H1 (cell line): Measurements from ENCODE around the gene NBAS. TPM values are rescaled to one million over a fixed set of nuclear protein-coding genes. Genes with fewer than 3 reads are reported as not detected.

Source experiments
- CTCF ChIA-PET: fragments of 300-600 bp; sonication (Branson Sonifier 250); formaldehyde crosslinking; loops from one replicate; lab custom pipeline; 2021; ENCODE audit not compliant: partially characterized antibody; lab: Charles Lee
- POLR2A ChIA-PET: fragments of 300-600 bp; sonication (Branson Sonifier 250); formaldehyde crosslinking; loops from one replicate; lab custom pipeline; 2021; ENCODE audit warnings: inconsistent platforms; ENCODE audit not compliant: partially characterized antibody; lab: Charles Lee
- DNase-seq, 2 experiments: peaks; one replicate each; pipeline versions ENCODE4 v3.0.0 to v3.0.0-alpha.2; 2010 to 2022; ENCODE audit warnings: low spot score in 2 of 2, low read depth in 1 of 2, mixed read lengths in 1 of 2
- FAIRE-seq: peaks from 2 replicates; lab custom pipeline; 2011; peaks lifted over from hg19 to GRCh38; lab: Jason Lieb, UNC
- H2AFZ ChIP-seq: 2 replicates; pipeline ENCODE4 v1.8.1; 2012; ENCODE audit warnings: low read length, inconsistent platforms
- H2AK5ac ChIP-seq: 2 replicates; pipeline ENCODE4 v1.6.1; 2013; ENCODE audit warnings: low read depth, low read length
- H2BK120ac ChIP-seq: replicated peaks from 2 replicates; pipeline ENCODE3; 2013; ENCODE audit warnings: low read depth, low read length, inconsistent platforms
- H2BK12ac ChIP-seq: 2 replicates; pipeline ENCODE4 v1.6.1; 2013; ENCODE audit warnings: low read depth, low read length
- H2BK15ac ChIP-seq: 2 replicates; pipeline ENCODE4 v1.6.1; 2013; ENCODE audit warnings: low read length
- H2BK20ac ChIP-seq: 2 replicates; pipeline ENCODE4 v1.6.1; 2013; ENCODE audit warnings: low read length
- H2BK5ac ChIP-seq: 2 replicates; pipeline ENCODE4 v1.6.1; 2013; ENCODE audit warnings: low read depth, low read length
- H3K14ac ChIP-seq: 2 replicates; pipeline ENCODE4 v1.6.1; 2013; ENCODE audit warnings: inconsistent platforms; ENCODE audit not compliant: insufficient read length
- H3K18ac ChIP-seq: 2 replicates; pipeline ENCODE4 v1.6.1; 2013; ENCODE audit warnings: low read length; ENCODE audit errors: extremely low read depth
- H3K23ac ChIP-seq: 2 replicates; pipeline ENCODE4 v1.6.1; 2013; ENCODE audit warnings: inconsistent platforms; ENCODE audit not compliant: insufficient read length
- H3K23me2 ChIP-seq: 2 replicates; pipeline ENCODE4 v1.6.1; 2013; ENCODE audit warnings: low read depth, low read length
- H3K27ac ChIP-seq: 2 replicates; pipeline ENCODE4 v1.6.1; 2011; ENCODE audit warnings: low read depth, low read length, inconsistent platforms
- H3K27me3 ChIP-seq, 4 experiments: replicated peaks in 1 of 4; 1 replicate in 1 of 4; 2 replicates in 3 of 4; pipeline versions ENCODE4 v1.6.1 to v1.8.1; 2011 to 2013; ENCODE audit warnings: low read length in 3 of 4, mild to moderate bottlenecking in 3 of 4, inconsistent platforms in 2 of 4, mixed read lengths in 2 of 4, moderate library complexity in 1 of 4; ENCODE audit not compliant: control insufficient read depth in 3 of 4, insufficient read depth in 3 of 4; ENCODE audit errors: extremely low read depth in 1 of 4
- H3K36me3 ChIP-seq, 4 experiments: 2 replicates each; pipeline versions ENCODE4 v1.6.1 to v1.8.1; 2011 to 2013; ENCODE audit warnings: mild to moderate bottlenecking in 4 of 4, low read length in 3 of 4, moderate library complexity in 2 of 4, control low read depth in 1 of 4, inconsistent platforms in 1 of 4; ENCODE audit not compliant: insufficient read depth in 4 of 4, control insufficient read depth in 2 of 4
- H3K4ac ChIP-seq: replicated peaks from 2 replicates; pipeline ENCODE3; 2013; ENCODE audit warnings: low read length, low read depth, mixed read lengths, inconsistent platforms; ENCODE audit not compliant: insufficient read length
- H3K4me1 ChIP-seq, 4 experiments: replicated peaks in 1 of 4; 1 replicate in 1 of 4; 2 replicates in 3 of 4; pipeline versions ENCODE4 v1.6.1 to v1.8.1; 2011 to 2013; ENCODE audit warnings: low read length in 3 of 4, inconsistent platforms in 2 of 4, mixed read lengths in 1 of 4; ENCODE audit not compliant: insufficient read depth in 4 of 4, control insufficient read depth in 3 of 4
- H3K4me2 ChIP-seq, 2 experiments: 2 replicates each; pipeline versions ENCODE4 v1.6.1 to v1.8.1; 2011 to 2013; ENCODE audit warnings: low read depth in 2 of 2, low read length in 2 of 2, control low read depth in 1 of 2, inconsistent platforms in 1 of 2, mild to moderate bottlenecking in 1 of 2; ENCODE audit not compliant: insufficient read depth in 1 of 2
- H3K4me3 ChIP-seq, 4 experiments: fragments of 200-600, 300-600 bp in 1 of 4; sonication (generic), shearing (Covaris generic), sonication (Bioruptor Twin) in 1 of 4; 2 replicates each; pipeline versions ENCODE4 v1.5.1 to v1.8.1; 2011 to 2016; ENCODE audit warnings: low read length in 4 of 4, low read depth in 3 of 4, control low read depth in 2 of 4, inconsistent platforms in 2 of 4, mild to moderate bottlenecking in 2 of 4, mixed read lengths in 1 of 4, moderate library complexity in 1 of 4; ENCODE audit not compliant: insufficient read depth in 2 of 4; ENCODE audit errors: extremely low read depth in 1 of 4
- H3K56ac ChIP-seq: replicated peaks from 2 replicates; pipeline ENCODE3; 2013; ENCODE audit warnings: low read depth, mild to moderate bottlenecking, mixed read lengths, low read length, inconsistent platforms; ENCODE audit not compliant: insufficient read length
- H3K79me1 ChIP-seq: 2 replicates; pipeline ENCODE4 v1.6.1; 2013; ENCODE audit warnings: low read depth, low read length, control low read depth
- H3K79me2 ChIP-seq, 2 experiments: 2 replicates each; pipeline versions ENCODE4 v1.6.1 to v1.8.1; 2012 to 2013; ENCODE audit warnings: low read length in 2 of 2, mild to moderate bottlenecking in 2 of 2, inconsistent platforms in 1 of 2; ENCODE audit not compliant: insufficient read depth in 2 of 2, control insufficient read depth in 1 of 2
- H3K9ac ChIP-seq, 4 experiments: replicated peaks in 1 of 4; 1 replicate in 1 of 4; 2 replicates in 3 of 4; pipeline versions ENCODE4 v1.6.1 to v1.8.1; 2011 to 2013; ENCODE audit warnings: low read depth in 3 of 4, low read length in 3 of 4, control low read depth in 2 of 4, mild to moderate bottlenecking in 2 of 4, moderate library complexity in 2 of 4, inconsistent platforms in 1 of 4; ENCODE audit errors: extremely low read depth in 1 of 4
- H3K9me3 ChIP-seq, 2 experiments: 2 replicates each; pipeline versions ENCODE4 v1.6.1 to v1.8.1; 2012 to 2013; ENCODE audit warnings: mild to moderate bottlenecking in 2 of 2, moderate library complexity in 2 of 2, control low read depth in 1 of 2, inconsistent platforms in 1 of 2, low read depth in 1 of 2, low read length in 1 of 2, mixed read lengths in 1 of 2; ENCODE audit not compliant: insufficient read depth in 2 of 2
- H4K20me1 ChIP-seq, 2 experiments: replicated peaks in 1 of 2; 2 replicates each; pipeline versions ENCODE3 to v1.8.1; 2011 to 2013; ENCODE audit warnings: inconsistent platforms in 2 of 2, low read length in 2 of 2, mild to moderate bottlenecking in 1 of 2; ENCODE audit not compliant: insufficient read depth in 2 of 2, control insufficient read depth in 1 of 2
- H4K5ac ChIP-seq: 2 replicates; pipeline ENCODE4 v1.6.1; 2013; ENCODE audit warnings: low read length, low read depth, mixed read lengths, inconsistent platforms; ENCODE audit not compliant: insufficient read length
- H4K8ac ChIP-seq: 2 replicates; pipeline ENCODE4 v1.8.0; 2013; ENCODE audit warnings: mild to moderate bottlenecking, moderate library complexity, low read length, inconsistent platforms; ENCODE audit not compliant: insufficient read depth; ENCODE audit errors: extremely low read depth
- H4K91ac ChIP-seq: replicated peaks from 2 replicates; pipeline ENCODE3; 2013; ENCODE audit warnings: low read length, mixed read lengths, inconsistent platforms; ENCODE audit not compliant: insufficient read length
- ASH2L ChIP-seq: fragments of 200-600, 300-600 bp; sonication (generic); IDR thresholded peaks from one replicate; pipeline ENCODE4 v1.7.1; 2017; ENCODE audit warnings: low read length
- CBX5 ChIP-seq: fragments of 300-800, 300-1000 bp; sonication (generic); IDR thresholded peaks from 2 replicates; pipeline ENCODE4 v1.7.1; 2016; ENCODE audit warnings: antibody characterized with exemption, low read length, low read depth
- CEBPB ChIP-seq: IDR thresholded peaks from 2 replicates; pipeline ENCODE4 v1.6.1; 2012; ENCODE audit warnings: low read depth, low read length
- EGR1 ChIP-seq: IDR thresholded peaks from 2 replicates; pipeline ENCODE4 v1.6.1; 2011; ENCODE audit warnings: low read depth, low read length, borderline replicate concordance
- POU5F1 ChIP-seq: IDR thresholded peaks from 2 replicates; pipeline ENCODE4 v1.6.1; 2011; ENCODE audit warnings: low read depth, mild to moderate bottlenecking, low read length, moderate library complexity
- RAD21 ChIP-seq, 2 experiments: IDR thresholded peaks in 1 of 2; conservative IDR thresholded peaks in 1 of 2; 2 replicates each; pipeline ENCODE4 v1.6.1; 2011; ENCODE audit warnings: low read depth in 2 of 2, low read length in 2 of 2, improper control_type of control experiment in 1 of 2, inconsistent platforms in 1 of 2, mild to moderate bottlenecking in 1 of 2, moderate library complexity in 1 of 2
- SP4 ChIP-seq: IDR thresholded peaks from 2 replicates; pipeline ENCODE4 v1.6.1; 2012; ENCODE audit warnings: low read length, inconsistent platforms
- WGBS, 2 experiments: shearing (Covaris generic) in 1 of 2; methylation state at CpG; one replicate each; pipeline versions ENCODE4 v1.1.6 to v1.1.7; 2013 to 2015; ENCODE audit warnings: low lambda C conversion rate in 2 of 2, mixed read lengths in 2 of 2, inconsistent platforms in 1 of 2, low coverage in 1 of 2, missing lambda C conversion rate in 1 of 2; ENCODE audit not compliant: insufficient replicate concordance in 2 of 2, insufficient coverage in 1 of 2, insufficient read length in 1 of 2; ENCODE audit errors: extremely low coverage in 1 of 2, missing lambda C conversion rate in 1 of 2; 5-methylcytosine and 5-hydroxymethylcytosine counted together
- polyA plus RNA-seq, 7 experiments: library from polyadenylated mRNA; depleted of rRNA in 3 of 7; stranded (reverse) in 5 of 7; unstranded in 2 of 7; fragments of >200 nt in 5 of 7; fragments of 200-250 nt in 2 of 7; gene quantifications; 1 replicate in 5 of 7; 2 replicates in 1 of 7; 4 replicates in 1 of 7; pipeline versions ENCODE4 v1.2.1 to v1.2.3, GENCODE V29; 2011 to 2013; ENCODE audit warnings: missing spikeins in 2 of 7, mixed read lengths in 2 of 7
- total RNA-seq: library from RNA; stranded (reverse); fragmentation: NEBNext Ultra II Directional; extraction: Animal tissue kit (Norgen Biotek cat#: 25700); gene quantifications from 2 replicates; pipeline ENCODE4 v1.2.1, GENCODE V29; 2021
- TF ChIP-seq, protein P1 (sequence below): IDR thresholded peaks from 2 replicates; pipeline ENCODE4 v1.6.1; 2012; ENCODE audit warnings: inconsistent platforms

NBAS gene
- total and polyA plus RNA-seq, 2 of the 8 experiments (the other 6 are each of a cell fraction or from before 2014, with no cell fraction given): 19.6 to 34.8 TPM

DNA sequence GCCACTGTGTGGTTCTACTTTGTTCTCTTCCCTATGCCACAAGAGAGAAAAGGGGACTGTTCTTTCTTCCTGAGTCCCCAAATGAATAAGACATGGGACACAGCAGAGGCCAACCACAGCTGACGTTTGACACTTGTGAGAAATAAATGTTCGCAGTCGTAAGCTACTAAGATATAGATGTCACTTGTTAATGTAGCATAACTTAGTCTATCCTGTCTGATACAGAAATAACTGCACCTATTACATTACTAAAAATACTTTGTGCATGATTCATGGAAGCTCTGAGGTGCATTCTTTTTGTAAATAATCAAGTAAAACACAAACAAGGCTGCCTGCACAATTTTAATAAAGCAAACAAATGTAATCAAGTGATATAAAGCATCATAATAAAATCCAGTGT, 148.8 kb downstream of the NBAS start:
- no peaks in the 10 kb centered on the region for H3K27me3 ChIP-seq
- DNase-seq: no peak
- H3K4ac ChIP-seq: no peak overlapping the region
- no peak overlapping the region for H2AFZ ChIP-seq
- no peaks in the 10 kb centered on the region for H3K23me2 ChIP-seq
- no peaks in the 10 kb centered on the region for H4K20me1 ChIP-seq
- no peak overlapping the region for H3K23ac ChIP-seq
- no peak overlapping the region for H4K8ac ChIP-seq
- H4K91ac ChIP-seq: no peak overlapping the region
- no peak overlapping the region for H3K4me3 ChIP-seq
- H3K9ac ChIP-seq: no peak overlapping the region
- 91% methylated on average over 3 of the region's 3 CpGs; no CpG with 5 or more reads in 1 of the 2 experiments for WGBS, 2 experiments
- H3K4me2 ChIP-seq: no peak overlapping the region
- H2BK20ac ChIP-seq: no peak overlapping the region
- H2BK12ac ChIP-seq: no peak overlapping the region
- no peaks in the 10 kb centered on the region for H3K36me3 ChIP-seq
- TF ChIP-seq RAD21 (IDR thresholded peaks at IDR 0.05 in 1 of 2, conservative IDR thresholded peaks at IDR 0.05 in 1 of 2; ENCODE audit: low read depth in 2 of 2, low read length in 2 of 2) (no peak), ASH2L (no peak), EGR1 (no peak), CBX5 (no peak), POU5F1 (no peak), SP4 (no peak), CEBPB (no peak)
- TF ChIP-seq, protein P1, sequence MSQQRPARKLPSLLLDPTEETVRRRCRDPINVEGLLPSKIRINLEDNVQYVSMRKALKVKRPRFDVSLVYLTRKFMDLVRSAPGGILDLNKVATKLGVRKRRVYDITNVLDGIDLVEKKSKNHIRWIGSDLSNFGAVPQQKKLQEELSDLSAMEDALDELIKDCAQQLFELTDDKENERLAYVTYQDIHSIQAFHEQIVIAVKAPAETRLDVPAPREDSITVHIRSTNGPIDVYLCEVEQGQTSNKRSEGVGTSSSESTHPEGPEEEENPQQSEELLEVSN: no peak
- TF ChIP-seq, all 59 proteins: peak for 0
- H3K14ac ChIP-seq: no peak overlapping the region
- H3K56ac ChIP-seq: no peak overlapping the region
- H4K5ac ChIP-seq: no peak overlapping the region
- no peak overlapping the region for H3K18ac ChIP-seq
- no peaks in the 10 kb centered on the region for H3K4me1 ChIP-seq
- H3K27ac ChIP-seq: no peak overlapping the region
- H3K79me2 ChIP-seq: no peaks in the 10 kb centered on the region
- FAIRE-seq: no peak
- H3K9me3 ChIP-seq: no peaks in the 10 kb centered on the region
- no peak overlapping the region for H2BK120ac ChIP-seq
- no peaks in the 10 kb centered on the region for H3K79me1 ChIP-seq
- H2AK5ac ChIP-seq: no peak overlapping the region
- CTCF ChIA-PET: interaction anchor here (0.7 to 2.4 kb wide), 4 partner anchors 17 to 509 kb away, joined by 3 to 7 read pairs (median 4); no protein-coding TSS in a partner anchor
- no peak overlapping the region for H2BK5ac ChIP-seq
- POLR2A ChIA-PET: no interaction called here
- no peak overlapping the region for H2BK15ac ChIP-seq
